ENCODE measurements around the gene ZNF738. TPM values are rescaled to one million over a fixed set of nuclear protein-coding genes. Genes with fewer than 3 reads are reported as not detected.

Gene ZNF738
- total RNA-seq, 2 donors from 2014 or later: 44.9 to 62.4 TPM

- no peak overlapping the region for H3K9ac ChIP-seq (ENCODE audit: extremely low read depth, low read length, poor library complexity, severe bottlenecking)
- TF ChIP-seq, protein P1, sequence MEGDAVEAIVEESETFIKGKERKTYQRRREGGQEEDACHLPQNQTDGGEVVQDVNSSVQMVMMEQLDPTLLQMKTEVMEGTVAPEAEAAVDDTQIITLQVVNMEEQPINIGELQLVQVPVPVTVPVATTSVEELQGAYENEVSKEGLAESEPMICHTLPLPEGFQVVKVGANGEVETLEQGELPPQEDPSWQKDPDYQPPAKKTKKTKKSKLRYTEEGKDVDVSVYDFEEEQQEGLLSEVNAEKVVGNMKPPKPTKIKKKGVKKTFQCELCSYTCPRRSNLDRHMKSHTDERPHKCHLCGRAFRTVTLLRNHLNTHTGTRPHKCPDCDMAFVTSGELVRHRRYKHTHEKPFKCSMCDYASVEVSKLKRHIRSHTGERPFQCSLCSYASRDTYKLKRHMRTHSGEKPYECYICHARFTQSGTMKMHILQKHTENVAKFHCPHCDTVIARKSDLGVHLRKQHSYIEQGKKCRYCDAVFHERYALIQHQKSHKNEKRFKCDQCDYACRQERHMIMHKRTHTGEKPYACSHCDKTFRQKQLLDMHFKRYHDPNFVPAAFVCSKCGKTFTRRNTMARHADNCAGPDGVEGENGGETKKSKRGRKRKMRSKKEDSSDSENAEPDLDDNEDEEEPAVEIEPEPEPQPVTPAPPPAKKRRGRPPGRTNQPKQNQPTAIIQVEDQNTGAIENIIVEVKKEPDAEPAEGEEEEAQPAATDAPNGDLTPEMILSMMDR (conservative IDR thresholded peaks at IDR 0.05): no peak
- H3K36me3 ChIP-seq (ENCODE audit: control insufficient read depth, insufficient read depth, low read length): peaks cover 29% of the 10 kb centered on the region
- peaks cover 27% of the 10 kb centered on the region for H3K9me3 ChIP-seq (ENCODE audit: control insufficient read depth, low read length)
- H3K27ac ChIP-seq (ENCODE audit: low read depth, low read length): no peak overlapping the region
- 91 to 93% methylated on average over 4 to 10 of the region's 10 CpGs for WGBS, 2 experiments (ENCODE audit: insufficient coverage in 1 of 2, insufficient read length in 1 of 2)
- no peaks in the 10 kb centered on the region for H3K27me3 ChIP-seq (ENCODE audit: control insufficient read depth, insufficient read depth, low read length, poor library complexity, severe bottlenecking)
- Mint-ChIP-seq H3K9me3 (peaks cover 19% of the 10 kb centered on the region), H3K27me3 (ENCODE audit: insufficient read depth) (no peaks in the 10 kb centered on the region), H3K27ac (no peak overlapping the region), H3K36me3 (ENCODE audit: low read depth) (peaks cover 23% of the 10 kb centered on the region), H3K4me1 (peaks cover 2% of the 10 kb centered on the region), H3K4me3 (no peak overlapping the region)
- no peak overlapping the region for H3K4me3 ChIP-seq (ENCODE audit: low read length)
- DNase-seq: no peak
- H3K4me1 ChIP-seq (ENCODE audit: control insufficient read depth, insufficient read depth, low read length): peaks cover 4% of the 10 kb centered on the region
These were observed 37.3 kb downstream of the ZNF738 start for GRCh38 chr19:21396121-21396520.

GRCh38 chr19:21396893-21397572 is 38.2 kb downstream of the ZNF738 start, which contains the start of gene ZNF493:
Gene ZNF493, plus strand, starts transcription at chr19:21397133. Its CDS starts 105 bp downstream, at chr19:21397238.
- TF ChIP-seq, protein P1 (conservative IDR thresholded peaks at IDR 0.05): no peak
- no peaks in the 10 kb centered on the region for H3K27me3 ChIP-seq (ENCODE audit: control insufficient read depth, insufficient read depth, low read length, poor library complexity, severe bottlenecking)
- peaks cover 24% of the 10 kb centered on the region for H3K36me3 Mint-ChIP-seq (ENCODE audit: low read depth)
- 1 to 2% methylated on average over 15 to 31 of the region's 31 CpGs for WGBS, 2 experiments (ENCODE audit: insufficient coverage in 1 of 2, insufficient read length in 1 of 2)
- H3K27ac ChIP-seq (ENCODE audit: low read depth, low read length): peak within 1 kb of the TSS; percentile 91
- peaks cover 22% of the 10 kb centered on the region for H3K9me3 ChIP-seq (ENCODE audit: control insufficient read depth, low read length)
- H3K27ac Mint-ChIP-seq: peak within 1 kb of the TSS; percentile 99
- H3K9ac ChIP-seq (ENCODE audit: extremely low read depth, low read length, poor library complexity, severe bottlenecking): peak within 1 kb of the TSS; percentile 82
- H3K9me3 Mint-ChIP-seq: peaks cover 12% of the 10 kb centered on the region
- DNase-seq: peak; percentile 98
- H3K4me3 ChIP-seq (ENCODE audit: low read length): peak within 1 kb of the TSS; percentile 90
- H3K36me3 ChIP-seq (ENCODE audit: control insufficient read depth, insufficient read depth, low read length): peaks cover 30% of the 10 kb centered on the region
- peak within 1 kb of the TSS; percentile 99 for H3K4me3 Mint-ChIP-seq
- no peaks in the 10 kb centered on the region for H3K27me3 Mint-ChIP-seq (ENCODE audit: insufficient read depth)
- peaks cover 2% of the 10 kb centered on the region for H3K4me1 Mint-ChIP-seq
- H3K4me1 ChIP-seq (ENCODE audit: control insufficient read depth, insufficient read depth, low read length): peaks cover 4% of the 10 kb centered on the region

GRCh38 chr19:21398851-21399250 is 40.1 kb downstream of the ZNF738 start:
- DNase-seq: no peak
- Mint-ChIP-seq H3K4me1 (peaks cover 13% of the 10 kb centered on the region), H3K36me3 (ENCODE audit: low read depth) (peaks cover 32% of the 10 kb centered on the region), H3K27me3 (ENCODE audit: insufficient read depth) (no peaks in the 10 kb centered on the region), H3K4me3 (peak overlapping the region; percentile 99), H3K27ac (no peak overlapping the region), H3K9me3 (peaks cover 4% of the 10 kb centered on the region)
- H3K9me3 ChIP-seq (ENCODE audit: control insufficient read depth, low read length): peaks cover 14% of the 10 kb centered on the region
- WGBS, 2 experiments (ENCODE audit: insufficient coverage in 1 of 2, insufficient read length in 1 of 2): 98 to 100% methylated on average over 4 to 5 of the region's 5 CpGs
- no peaks in the 10 kb centered on the region for H3K27me3 ChIP-seq (ENCODE audit: control insufficient read depth, insufficient read depth, low read length, poor library complexity, severe bottlenecking)
- no peak overlapping the region for H3K9ac ChIP-seq (ENCODE audit: extremely low read depth, low read length, poor library complexity, severe bottlenecking)
- peak overlapping the region; percentile 90 for H3K4me3 ChIP-seq (ENCODE audit: low read length)
- no peak overlapping the region for H3K27ac ChIP-seq (ENCODE audit: low read depth, low read length)
- peaks cover 8% of the 10 kb centered on the region for H3K4me1 ChIP-seq (ENCODE audit: control insufficient read depth, insufficient read depth, low read length)
- peaks cover 39% of the 10 kb centered on the region for H3K36me3 ChIP-seq (ENCODE audit: control insufficient read depth, insufficient read depth, low read length)
- TF ChIP-seq, protein P1 (conservative IDR thresholded peaks at IDR 0.05): no peak
